HG03039 (cell line): Measurements from ENCODE around the gene KLHL40.

Experiments
- ATAC-seq: cut with Tn5 transposase; IDR thresholded peaks from one replicate; pipeline ENCODE4 v1.9.1; 2021; ENCODE audit warnings: mild to moderate bottlenecking, moderate library complexity; ENCODE audit not compliant: unreplicated experiment

KLHL40 gene

DNA sequence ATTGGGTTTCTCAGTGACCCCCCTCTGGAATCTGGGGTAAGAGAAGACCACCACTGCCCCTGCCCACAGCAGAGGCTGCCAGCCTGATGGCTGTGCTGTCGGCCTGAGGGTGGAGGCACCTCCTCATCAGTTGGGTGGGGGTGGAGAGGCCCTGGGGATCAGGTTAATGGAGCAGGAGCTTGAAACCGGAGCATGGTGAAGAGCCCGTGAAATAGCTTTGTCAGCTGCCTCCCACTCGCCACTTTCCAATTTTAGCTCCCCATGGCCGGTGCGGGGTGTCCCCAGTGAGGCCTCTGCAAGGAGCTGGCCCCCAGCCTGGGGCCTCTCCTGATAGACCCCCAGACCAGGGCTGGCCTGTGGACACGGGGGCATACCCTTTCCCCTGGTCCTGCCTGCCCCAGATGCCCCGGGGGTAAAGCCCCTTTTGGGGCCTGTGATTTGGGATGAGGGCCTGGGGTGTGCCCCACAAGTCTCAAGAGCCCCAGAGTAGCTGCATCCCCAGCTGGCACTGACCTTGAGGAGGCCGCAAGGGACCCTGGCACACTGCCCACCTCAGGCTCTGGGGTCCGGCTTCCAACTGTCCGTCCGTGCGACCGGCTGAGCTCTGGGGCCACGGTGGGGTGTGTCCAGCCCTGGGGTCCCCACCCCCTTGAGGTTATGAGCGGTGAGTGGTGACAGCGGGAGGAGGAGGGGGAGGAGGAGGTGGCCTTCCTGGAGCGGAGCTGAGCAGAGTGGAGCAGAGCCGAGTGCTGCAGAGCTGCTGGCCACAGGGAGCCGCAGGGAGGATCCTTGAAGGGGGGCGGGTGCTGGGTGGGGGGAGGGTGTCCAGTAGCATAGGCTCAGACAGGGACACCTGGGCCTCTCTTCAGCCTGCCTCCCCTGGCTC, 17.0 kb downstream of the KLHL40 start, which contains the start of gene HHATL:
HHATL (minus strand) TSS at position 733 of the 886 bp plus-strand sequence. CDS start 1,972 bp downstream, outside the sequence.
- no peak for ATAC-seq

DNA sequence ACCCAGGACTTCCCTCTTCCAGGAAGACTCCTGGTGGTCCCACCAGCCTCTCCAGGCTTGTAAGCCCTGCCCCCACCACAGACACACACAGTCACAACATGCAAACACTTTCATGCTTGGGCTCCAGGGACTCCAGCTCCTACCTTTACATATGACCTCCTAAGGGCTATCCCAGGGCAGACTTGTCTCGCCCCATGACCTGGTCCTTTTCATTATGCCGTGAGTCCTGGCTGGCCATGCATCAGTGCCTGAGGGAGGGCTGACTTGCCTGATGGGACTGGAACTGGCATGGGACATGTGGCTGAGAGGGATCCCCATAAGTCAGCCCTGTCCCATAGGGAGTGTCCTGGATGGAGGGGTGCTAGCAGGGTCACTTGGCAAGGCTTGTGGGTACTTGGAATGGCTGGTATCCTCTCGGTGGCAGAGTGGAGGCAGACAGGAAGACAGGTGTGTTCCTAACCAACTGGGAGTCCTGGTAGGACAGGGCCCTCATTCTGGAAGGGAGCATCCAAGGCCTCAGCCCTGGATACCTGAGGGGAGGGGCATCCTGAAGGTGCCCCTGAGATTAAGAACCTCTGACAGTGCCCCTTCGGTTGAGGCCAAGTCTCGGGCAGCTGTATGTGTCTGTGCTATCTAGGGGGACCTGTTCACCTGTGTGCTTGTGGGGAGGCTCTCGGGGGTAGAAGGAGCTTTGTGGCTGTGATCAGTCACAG, 17.8 kb downstream of the KLHL40 start:
- ATAC-seq = no peak

DNA sequence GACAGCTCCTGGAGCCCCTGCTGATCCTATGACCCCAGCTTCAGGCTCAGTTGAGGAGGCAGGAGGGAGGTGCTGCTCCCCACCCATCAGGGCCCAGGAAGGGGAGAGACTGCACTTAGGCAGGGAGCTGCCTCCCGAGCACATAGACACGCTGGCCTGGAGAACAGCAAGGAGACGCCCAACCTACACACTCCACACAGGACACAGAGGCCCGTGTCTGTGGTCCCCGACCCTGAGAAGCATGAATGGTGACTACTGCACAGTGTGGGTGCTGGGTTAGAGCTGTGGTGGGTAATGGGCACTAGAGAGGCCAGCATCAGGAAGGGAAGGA, 18.3 kb downstream of the KLHL40 start:
- ATAC-seq = no peak

DNA sequence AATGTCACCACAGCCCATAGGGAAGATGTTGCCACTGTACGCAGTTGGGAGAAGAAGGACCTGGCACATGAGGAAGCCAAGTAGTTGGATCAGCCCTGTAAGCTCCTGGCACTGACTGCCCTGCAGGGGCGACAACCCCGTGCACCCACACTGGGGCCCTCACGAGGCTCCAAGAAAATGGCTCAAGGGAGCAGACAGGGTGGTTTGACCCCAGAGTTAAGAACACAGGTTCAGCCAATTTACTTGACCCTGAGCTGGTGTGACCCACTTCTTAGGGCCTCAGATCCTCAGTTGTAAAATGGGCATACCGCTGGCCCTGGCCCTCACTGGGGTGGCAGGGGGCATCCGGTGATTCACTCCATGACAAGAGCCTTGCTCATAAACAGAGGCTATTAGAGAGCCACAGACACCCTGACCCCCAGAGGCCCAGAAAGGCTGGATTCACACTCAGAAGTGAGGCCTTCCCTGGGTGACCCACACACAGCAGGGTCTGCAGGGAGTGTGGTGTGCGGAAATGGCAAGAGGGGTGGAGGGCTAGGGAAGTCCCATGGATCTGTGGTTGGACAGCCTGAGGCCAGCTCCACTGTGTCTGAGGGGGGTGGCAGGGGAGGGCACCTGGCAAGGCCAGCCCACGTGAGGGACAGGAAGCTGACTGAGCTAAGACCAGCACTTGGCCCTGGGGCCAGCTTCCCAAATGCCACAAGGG, 19.0 kb downstream of the KLHL40 start:
- no peak for ATAC-seq

DNA sequence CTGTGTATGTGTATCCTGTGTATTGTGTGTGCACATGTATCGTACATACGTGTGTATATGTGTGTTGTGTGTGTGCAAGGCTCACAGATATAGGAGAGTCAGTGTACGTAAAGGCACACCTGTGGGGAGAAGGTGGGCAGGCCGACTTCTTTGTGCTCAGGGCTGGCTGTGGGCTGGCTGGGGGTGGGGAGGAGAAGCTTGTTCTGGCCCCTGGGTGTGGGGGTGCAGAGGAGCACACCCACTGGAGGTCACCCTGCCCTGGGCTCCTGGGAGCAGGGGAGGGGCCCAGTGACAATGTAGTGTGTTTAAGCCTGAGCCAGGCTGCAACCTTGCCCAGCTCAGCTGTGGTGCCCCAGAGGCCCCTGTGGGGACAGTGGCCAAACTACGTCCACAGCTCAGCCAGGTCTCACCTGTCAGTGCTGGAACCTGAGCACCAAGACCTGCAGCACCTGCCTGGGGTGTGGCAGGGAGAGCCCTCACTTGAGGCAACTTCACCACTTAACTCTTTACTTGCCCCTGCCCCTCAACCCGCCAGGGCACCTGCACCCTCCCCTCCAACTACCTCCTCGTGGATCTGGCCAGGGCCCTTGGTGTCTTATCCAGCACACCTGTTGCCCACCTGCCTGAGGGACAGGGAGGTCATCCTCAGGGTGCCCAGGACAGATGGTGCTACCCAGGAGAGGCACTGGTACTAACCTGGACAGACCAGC, 19.9 kb downstream of the KLHL40 start:
- no peak for ATAC-seq

DNA sequence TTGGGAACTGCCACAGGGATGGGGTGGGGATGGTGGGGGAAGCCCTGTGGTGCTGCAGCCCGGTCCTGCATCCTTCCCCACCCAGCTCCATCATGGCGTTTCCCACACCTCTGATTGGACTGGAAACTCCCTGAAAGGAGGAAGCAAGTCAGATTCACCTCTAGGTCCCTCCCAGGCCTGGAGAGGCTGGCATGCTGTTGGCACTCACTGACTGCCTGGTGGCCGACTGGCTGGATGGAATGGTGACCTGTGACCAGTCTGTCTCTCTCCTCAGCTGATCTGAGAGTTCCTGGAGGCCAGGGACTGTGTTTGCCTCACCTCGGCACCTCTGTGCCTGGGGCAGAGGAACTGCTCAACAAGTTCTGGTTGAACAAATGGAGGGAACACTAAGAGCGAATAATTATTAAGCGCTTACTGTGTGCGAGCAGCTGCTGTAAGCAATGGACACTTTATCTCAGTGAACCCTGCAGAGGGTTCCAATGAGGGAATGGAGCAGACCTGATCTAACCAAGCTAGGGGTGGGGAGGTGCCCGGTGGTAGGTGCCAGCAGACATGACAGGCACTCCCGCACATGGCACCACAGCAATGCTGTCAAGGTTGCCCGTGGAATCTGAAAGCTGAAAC, 20.7 kb downstream of the KLHL40 start:
- ATAC-seq = no peak

DNA sequence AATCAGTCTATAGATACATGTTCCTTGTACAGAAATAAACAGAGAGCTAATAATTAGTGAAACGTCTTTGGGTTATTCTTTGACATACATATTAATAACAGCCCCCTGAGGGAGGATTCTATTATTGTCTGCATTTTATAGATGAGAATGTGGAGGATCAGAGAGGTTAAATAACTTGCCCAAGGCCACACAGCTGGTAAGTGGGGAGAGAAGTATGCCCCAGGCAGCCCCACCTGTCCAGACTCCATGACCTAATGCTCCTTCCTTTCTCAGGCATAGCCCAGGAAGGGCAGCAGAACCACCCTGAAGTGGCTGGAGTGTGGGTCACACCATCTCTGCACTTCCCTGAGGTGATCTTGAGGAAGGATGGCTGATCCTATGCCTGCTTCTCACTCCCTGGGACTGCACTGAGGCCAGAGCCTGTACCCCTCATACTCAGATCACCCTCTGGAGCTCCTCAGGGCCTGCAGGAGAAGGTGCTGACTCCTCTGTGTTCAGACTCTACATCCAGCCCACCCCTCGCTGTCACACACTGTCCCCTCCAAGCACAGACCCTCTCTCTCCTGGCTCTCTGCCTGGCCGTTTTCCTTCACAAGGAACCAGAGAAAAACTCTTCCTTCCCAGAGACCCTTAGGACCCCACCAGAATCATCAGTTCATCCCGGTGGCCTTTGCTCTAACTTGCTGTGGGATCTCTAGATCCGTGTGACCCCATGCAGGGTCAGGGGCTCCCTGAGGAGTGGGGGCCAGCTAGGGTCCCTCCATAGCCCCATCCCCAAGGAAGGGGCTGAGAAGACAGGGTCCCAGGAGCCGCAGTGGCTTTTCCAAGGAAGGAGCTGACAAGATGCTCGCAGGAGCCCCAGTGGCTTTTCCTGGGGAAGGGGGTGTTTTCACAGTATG, 21.6 kb downstream of the KLHL40 start:
- no peak for ATAC-seq

DNA sequence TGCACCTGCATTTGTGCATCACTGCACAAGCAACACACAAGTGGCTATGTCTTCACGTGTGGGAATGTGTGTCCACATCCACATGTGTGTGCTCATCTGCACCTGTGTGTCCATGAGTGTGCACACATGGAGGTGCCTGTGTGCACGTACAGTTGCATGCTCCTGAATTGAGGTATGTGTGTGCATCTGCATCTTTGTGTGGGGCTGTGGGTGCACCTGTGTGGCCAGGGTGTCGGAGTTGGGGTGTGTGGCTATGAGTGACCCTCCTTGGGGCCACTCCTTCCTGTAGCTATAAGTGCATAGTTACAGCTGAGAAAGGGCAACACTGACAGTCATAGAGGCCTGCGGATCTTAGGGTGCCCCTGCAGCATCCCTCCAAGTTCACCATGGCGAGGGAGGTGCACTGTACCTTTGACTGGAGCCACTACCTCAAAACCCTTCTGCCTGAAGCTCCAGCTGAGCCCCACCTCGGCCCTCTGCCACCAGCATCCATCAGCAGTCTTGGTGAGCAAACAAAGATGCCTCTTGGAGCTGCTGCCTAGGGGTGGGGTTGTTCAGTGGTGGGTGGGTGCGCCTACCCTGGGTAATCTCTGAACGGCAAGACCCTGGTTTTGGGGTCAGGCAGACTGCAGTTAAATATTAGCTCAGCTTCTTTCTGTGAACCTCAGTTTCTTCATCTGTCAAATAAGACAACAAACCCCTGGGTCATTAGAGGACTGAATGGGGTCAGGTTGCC, 22.5 kb downstream of the KLHL40 start:
- no peak for ATAC-seq

DNA sequence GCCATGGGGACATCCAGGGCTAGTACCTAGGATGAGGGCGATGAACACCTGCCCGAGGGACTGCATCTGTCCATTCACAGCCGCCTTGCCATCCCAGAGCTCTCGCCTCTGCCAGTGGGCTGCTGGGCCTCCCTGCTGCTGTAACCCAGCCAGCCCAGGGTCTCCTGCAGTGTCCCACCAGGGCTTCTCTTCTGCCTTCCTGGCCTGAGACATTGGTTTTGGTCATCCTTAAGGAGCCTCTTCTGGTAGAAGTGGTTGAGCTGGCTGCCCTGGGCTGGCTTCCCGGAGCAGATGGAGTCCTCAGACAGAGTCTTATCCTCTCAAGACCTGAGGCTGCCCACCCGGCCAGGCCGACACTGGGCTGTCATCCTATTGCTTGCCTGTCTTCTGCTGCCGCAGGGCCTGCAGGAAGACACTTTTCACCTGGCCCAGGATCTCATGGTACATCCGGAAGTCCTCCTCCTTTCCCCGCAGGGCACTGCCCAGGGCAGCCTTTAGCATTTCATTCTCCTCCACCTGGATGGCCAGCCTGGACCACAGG, 23.3 kb downstream of the KLHL40 start:
- no peak for ATAC-seq

DNA sequence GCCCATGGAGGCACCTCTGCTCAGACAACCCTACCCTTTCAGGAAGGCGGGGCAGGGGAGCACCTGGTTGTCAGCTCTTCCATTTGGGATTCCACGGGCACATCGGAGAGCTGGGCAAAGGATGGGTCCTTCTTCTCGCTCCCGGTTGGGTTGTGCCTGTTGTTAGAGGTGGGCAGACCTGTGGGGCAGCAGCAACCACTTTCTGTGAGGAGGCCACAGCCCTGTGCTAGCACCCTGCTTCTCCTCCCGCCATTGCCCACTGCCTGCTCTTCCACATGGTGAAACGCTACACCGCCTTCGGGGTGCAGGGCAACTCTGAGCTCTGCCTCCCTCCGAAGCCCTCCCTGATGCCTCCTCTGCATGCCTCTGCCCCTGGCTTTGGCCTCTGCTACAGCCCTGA, 24.3 kb downstream of the KLHL40 start:
- ATAC-seq = no peak

DNA sequence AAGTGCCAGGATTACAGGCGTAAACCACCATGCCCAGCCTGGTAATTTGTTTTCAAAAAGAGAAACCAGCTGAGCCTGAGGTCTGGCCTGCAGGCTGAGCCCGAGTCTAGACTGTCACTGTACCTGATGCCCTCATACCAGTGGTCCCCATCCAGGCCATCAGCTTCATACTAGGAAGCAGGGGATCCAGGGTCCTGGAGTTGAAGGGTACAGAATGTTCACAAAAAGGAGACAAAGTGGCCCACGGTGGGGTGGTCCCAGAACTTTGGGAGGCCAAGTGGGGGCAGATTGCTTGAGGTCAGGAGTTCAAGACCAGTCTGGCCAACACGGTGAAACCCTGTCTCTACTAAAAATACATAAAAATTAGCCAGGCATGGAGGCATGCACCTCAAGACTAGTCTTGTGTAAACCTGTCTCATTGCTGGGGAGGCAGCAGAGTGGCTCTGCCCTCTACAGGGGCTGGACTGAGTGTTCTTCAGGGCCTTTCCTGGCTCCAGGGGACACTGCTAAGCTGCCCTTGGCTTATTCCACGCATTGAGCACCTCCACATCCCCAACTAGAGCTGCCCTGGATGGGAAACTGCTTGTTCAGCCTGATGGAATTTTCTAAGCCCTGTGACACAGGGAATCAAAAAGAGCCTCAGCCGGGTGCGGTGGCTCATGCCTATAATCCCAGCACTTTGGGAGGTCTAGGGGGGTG, 25.1 kb downstream of the KLHL40 start:
- ATAC-seq = no peak

DNA sequence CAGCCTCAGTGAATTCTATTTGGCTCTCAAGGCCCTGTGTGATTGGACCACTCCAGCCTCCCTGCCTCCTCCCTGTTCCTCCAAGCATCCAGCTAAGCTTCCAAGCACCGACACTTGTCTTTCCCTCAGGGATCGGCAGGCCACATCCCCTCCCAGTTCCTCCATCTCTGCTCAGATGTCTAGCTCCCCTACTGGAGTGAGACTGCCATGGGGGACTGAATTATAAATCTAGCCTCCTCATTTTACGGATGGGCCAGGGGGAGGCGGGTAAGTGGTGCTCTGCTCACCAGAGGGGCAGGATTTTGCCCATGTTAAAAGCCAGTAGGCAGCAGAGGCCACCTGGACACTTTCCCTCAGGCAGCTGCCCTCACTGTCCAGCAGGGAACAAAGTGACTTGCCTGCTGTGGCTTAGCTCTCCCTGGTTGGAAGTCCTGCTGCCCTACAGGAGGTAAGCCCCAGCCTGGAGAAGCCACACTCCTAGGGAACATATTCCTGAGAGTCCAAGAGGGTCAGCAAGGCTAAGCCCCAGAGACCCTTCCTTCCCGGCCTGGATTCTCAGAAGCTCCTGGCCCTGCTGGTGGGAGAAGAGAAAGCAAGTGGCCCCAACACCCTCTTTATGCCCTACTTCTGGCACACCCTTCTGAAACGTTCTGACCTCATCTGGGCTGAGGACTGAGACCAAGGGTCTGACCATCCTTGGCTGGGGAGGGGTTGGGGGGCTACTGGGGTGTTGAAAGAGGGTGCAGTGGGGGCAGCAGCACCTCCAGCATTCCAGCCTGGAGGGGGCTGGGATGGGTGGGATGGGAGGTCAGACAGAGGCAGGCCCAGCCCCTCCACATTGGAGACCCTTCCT, 26.4 kb downstream of the KLHL40 start:
- ATAC-seq = no peak

DNA sequence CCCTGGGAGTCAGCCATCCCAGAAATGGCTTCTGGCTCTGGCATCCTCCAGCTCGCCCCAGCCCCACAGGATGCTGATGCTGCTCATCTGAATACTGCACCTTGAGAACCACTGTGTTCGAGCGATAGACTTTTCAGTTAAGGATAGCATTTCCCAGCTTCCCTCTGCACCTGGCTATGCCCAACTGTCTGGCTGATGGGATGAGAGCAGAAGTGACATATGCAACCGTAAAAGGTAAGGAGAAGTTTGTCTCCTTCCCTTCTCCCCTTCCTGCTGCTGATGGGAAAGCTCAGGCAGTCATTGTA, 27.0 kb downstream of the KLHL40 start:
- ATAC-seq = no peak

DNA sequence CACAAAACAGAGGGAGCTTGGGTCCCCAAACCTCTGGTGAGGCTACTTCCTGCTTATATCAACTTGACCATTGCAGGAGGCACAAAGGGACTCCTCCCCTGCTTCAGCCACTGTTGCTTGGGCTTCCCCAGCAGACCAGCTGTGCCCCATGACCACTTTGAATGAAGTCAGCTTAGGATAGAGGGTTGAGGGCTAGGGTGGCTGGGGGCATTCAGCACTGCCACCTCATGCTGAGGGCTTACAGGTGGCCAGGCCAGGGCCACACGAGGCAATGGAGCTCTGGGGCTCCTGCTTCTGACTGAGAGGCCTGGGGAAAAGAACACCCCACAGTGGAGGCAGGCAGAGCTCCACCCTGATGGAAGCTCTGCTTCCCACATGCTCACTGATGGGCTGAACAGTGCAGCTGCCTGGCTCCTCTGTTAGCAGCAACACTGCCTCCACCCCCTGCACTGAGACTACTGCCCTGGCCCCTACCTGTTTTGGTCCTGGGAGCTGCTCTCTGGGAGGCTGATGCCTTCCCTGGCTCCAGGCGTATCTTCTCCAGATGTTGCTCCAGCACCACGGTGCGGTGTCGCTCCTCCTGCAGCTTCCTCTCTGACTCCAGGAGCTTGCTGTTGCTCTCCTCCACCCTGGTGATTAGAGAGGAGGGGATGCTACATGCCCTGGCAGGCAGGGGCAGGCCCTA, 27.5 kb downstream of the KLHL40 start:
- no peak for ATAC-seq

DNA sequence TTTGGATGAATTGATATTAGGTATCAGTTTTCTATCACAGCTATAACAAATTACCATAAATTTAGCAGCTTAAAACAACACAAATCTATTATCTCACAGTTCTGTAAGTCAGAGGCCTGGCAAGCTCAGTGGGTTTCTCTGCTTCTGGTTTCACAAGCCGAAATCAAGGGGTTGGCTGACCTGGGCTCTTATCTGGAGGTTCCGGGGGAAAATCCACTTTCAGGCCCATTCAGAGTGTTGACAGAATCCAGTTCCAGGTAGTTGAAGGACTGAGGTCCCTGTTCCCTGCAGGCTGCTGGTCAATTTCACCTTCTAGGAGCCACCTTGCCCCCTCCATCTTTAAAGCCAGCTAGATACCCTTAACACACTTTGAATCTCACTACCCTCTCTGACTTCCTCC, 28.4 kb downstream of the KLHL40 start:
- ATAC-seq = no peak

DNA sequence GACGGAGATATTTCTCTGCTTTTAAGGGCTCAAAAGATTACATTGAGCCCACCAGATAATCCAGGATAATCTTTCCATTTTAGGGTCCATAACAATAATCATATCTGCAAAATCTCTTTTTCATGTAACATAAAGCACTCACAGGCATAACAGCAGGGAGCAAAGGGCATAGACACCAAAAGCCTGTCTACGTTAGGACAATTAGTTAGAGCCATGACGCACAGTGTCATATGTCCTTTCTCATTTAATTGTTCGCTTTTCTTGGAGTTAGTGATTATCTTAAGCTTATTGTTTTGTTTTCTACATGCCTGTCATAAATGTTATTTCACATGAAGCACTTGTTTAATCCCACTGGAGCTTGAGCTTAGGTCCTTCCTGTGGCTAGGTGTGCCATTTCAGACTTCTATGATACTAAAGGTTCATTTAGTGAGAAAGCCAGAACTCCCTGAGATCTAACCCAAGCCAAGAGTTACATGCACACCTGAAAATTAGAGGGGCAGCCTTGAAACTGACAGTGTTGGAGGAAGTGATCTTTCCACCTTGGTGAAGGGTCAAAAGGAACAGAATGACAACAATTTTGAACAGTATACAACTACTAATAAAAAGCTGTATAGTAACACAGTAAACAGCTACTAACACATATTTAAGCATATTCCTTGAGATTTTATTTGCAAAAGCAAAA, 29.0 kb downstream of the KLHL40 start:
- no peak for ATAC-seq
